GM21528 (cell line): ENCODE results near the gene EHF.

Experiments
- ATAC-seq: cut with Tn5 transposase; IDR thresholded peaks from one replicate; pipeline ENCODE4 v1.9.1; 2021; ENCODE audit warnings: mild to moderate bottlenecking, moderate library complexity; ENCODE audit not compliant: unreplicated experiment, low FRiP score

EHF gene

GRCh38 chr11:34707462-34707840, 86.6 kb downstream of the EHF start:
- ATAC-seq = no peak
